Liver (tissue), 9 donors: ENCODE measurements around the gene KDM3B. TPM values are rescaled to one million over a fixed set of nuclear protein-coding genes. Genes with fewer than 3 reads are reported as not detected.

Experiments
- DNase-seq: peaks from one replicate; pipeline ENCODE4 v3.0.0-alpha.2; 2017; ENCODE audit warnings: low spot score
- H3K27ac ChIP-seq, 2 donors: one replicate each; pipeline ENCODE4 v1.7.0; 2013; ENCODE audit warnings: inconsistent platforms in 2 of 2, low read length in 2 of 2, control low read depth in 1 of 2, low read depth in 1 of 2, mild to moderate bottlenecking in 1 of 2
- H3K27me3 ChIP-seq, 4 donors: one replicate each; pipeline versions ENCODE4 v1.6.1 to v1.7.0; 2013; ENCODE audit warnings: low read length in 3 of 4, inconsistent platforms in 1 of 4, mild to moderate bottlenecking in 1 of 4, moderate library complexity in 1 of 4; ENCODE audit not compliant: control insufficient read depth in 4 of 4, insufficient read depth in 4 of 4
- H3K36me3 ChIP-seq, 4 donors: one replicate each; pipeline versions ENCODE4 v1.6.1 to v1.7.0; 2013; ENCODE audit warnings: low read length in 3 of 4, mild to moderate bottlenecking in 3 of 4, low read depth in 1 of 4, moderate library complexity in 1 of 4; ENCODE audit not compliant: control insufficient read depth in 4 of 4, insufficient read depth in 3 of 4
- H3K4me1 ChIP-seq, 4 donors: one replicate each; pipeline versions ENCODE4 v1.6.1 to v1.7.0; 2013; ENCODE audit warnings: low read length in 3 of 4, mild to moderate bottlenecking in 3 of 4, moderate library complexity in 1 of 4; ENCODE audit not compliant: control insufficient read depth in 4 of 4, insufficient read depth in 4 of 4
- H3K4me3 ChIP-seq, 3 donors: one replicate each; pipeline versions ENCODE4 v1.6.1 to v1.7.0; 2013; ENCODE audit warnings: low read length in 3 of 3, control low read depth in 1 of 3, low read depth in 1 of 3, mild to moderate bottlenecking in 1 of 3
- H3K9ac ChIP-seq, 2 donors: one replicate each; pipeline ENCODE4 v1.7.0; 2013; ENCODE audit warnings: low read length in 2 of 2, mild to moderate bottlenecking in 2 of 2, moderate library complexity in 2 of 2, control low read depth in 1 of 2, low read depth in 1 of 2
- H3K9me3 ChIP-seq, 4 donors: one replicate each; pipeline versions ENCODE4 v1.6.1 to v1.7.0; 2013; ENCODE audit warnings: low read length in 3 of 4; ENCODE audit not compliant: control insufficient read depth in 4 of 4
- ATF3 ChIP-seq: IDR thresholded peaks from 2 replicates; pipeline ENCODE4 v1.6.1; 2016; ENCODE audit warnings: antibody characterized with exemption
- EGR1 ChIP-seq, 2 donors: IDR thresholded peaks; 2 replicates each; pipeline ENCODE4 v1.6.1; 2016 to 2018; ENCODE audit warnings: antibody characterized with exemption in 2 of 2, low read depth in 2 of 2
- FOXA1 ChIP-seq: IDR thresholded peaks from 2 replicates; pipeline ENCODE4 v1.6.1; 2016; ENCODE audit warnings: antibody characterized with exemption
- FOXA2 ChIP-seq: IDR thresholded peaks from 2 replicates; pipeline ENCODE4 v1.6.1; 2016; ENCODE audit warnings: antibody characterized with exemption
- GABPA ChIP-seq, 2 donors: IDR thresholded peaks in 1 of 2; conservative IDR thresholded peaks in 1 of 2; 2 replicates each; pipeline ENCODE4 v1.6.1; 2016; ENCODE audit warnings: antibody characterized with exemption in 2 of 2, mild to moderate bottlenecking in 1 of 2, moderate library complexity in 1 of 2
- HNF4A ChIP-seq, 2 donors: conservative IDR thresholded peaks; 2 replicates each; pipeline ENCODE4 v1.6.1; 2016; ENCODE audit warnings: antibody characterized with exemption in 2 of 2, mild to moderate bottlenecking in 2 of 2
- HNF4G ChIP-seq: IDR thresholded peaks from 2 replicates; pipeline ENCODE4 v1.6.1; 2016; ENCODE audit warnings: antibody characterized with exemption
- JUND ChIP-seq, 2 donors: IDR thresholded peaks; 2 replicates each; pipeline ENCODE4 v1.6.1; 2016; ENCODE audit warnings: antibody characterized with exemption in 2 of 2
- NR2F2 ChIP-seq: IDR thresholded peaks from 2 replicates; pipeline ENCODE4 v1.6.1; 2016; ENCODE audit warnings: antibody characterized with exemption
- RAD21 ChIP-seq, 2 donors: IDR thresholded peaks; 2 replicates each; pipeline ENCODE4 v1.6.1; 2016; ENCODE audit warnings: antibody characterized with exemption in 2 of 2, mild to moderate bottlenecking in 2 of 2
- REST ChIP-seq: IDR thresholded peaks from 2 replicates; pipeline ENCODE4 v1.6.1; 2016; ENCODE audit warnings: antibody characterized with exemption, mild to moderate bottlenecking
- RXRA ChIP-seq, 2 donors: IDR thresholded peaks; 2 replicates each; pipeline ENCODE4 v1.6.1; 2017 to 2018; ENCODE audit warnings: antibody characterized with exemption in 2 of 2, mild to moderate bottlenecking in 1 of 2
- SP1 ChIP-seq: IDR thresholded peaks from 2 replicates; pipeline ENCODE4 v1.6.1; 2018; ENCODE audit warnings: antibody characterized with exemption, mild to moderate bottlenecking
- TAF1 ChIP-seq: conservative IDR thresholded peaks from 2 replicates; pipeline ENCODE4 v1.6.1; 2016; ENCODE audit warnings: antibody characterized with exemption, mild to moderate bottlenecking
- YY1 ChIP-seq: IDR thresholded peaks from 2 replicates; pipeline ENCODE4 v1.6.1; 2016; ENCODE audit warnings: antibody characterized with exemption, mild to moderate bottlenecking
- WGBS: extraction: QIAGEN DNeasy Blood & Tissue Kit; methylation state at CpG from one replicate; pipeline ENCODE4 v1.1.7; 2013; 5-methylcytosine and 5-hydroxymethylcytosine counted together
- polyA plus RNA-seq, 2 donors: library from polyadenylated mRNA; stranded (reverse) in 1 of 2; unstranded in 1 of 2; fragments of 200-250 nt in 1 of 2; fragments of >200 nt in 1 of 2; fragmentation: Nextera tagmentation in 1 of 2; extraction: Ambion mirVana in 1 of 2; gene quantifications; one replicate each; pipeline versions ENCODE4 v1.2.1 to v1.2.3, GENCODE V29; 2013 to 2015
- total RNA-seq, 2 donors: library from RNA; depleted of rRNA; stranded (reverse); fragments of >200 nt; gene quantifications; one replicate each; pipeline ENCODE4 v1.2.3, GENCODE V29; 2014
- TF ChIP-seq, protein P1 (sequence below): IDR thresholded peaks from 2 replicates; pipeline ENCODE4 v1.6.1; 2016; ENCODE audit warnings: antibody characterized with exemption
- TF ChIP-seq, protein P2 (sequence below): IDR thresholded peaks from 2 replicates; pipeline ENCODE4 v1.6.1; 2016; ENCODE audit warnings: antibody characterized with exemption
- donor health status: healthy.
- donor health status: healthy.
- donor health status: healthy.
- donor health status: healthy.
- donor health status: healthy.

KDM3B gene
- total and polyA plus RNA-seq, 4 donors = 6.8 to 39.6 (median 18.8) TPM

DNA sequence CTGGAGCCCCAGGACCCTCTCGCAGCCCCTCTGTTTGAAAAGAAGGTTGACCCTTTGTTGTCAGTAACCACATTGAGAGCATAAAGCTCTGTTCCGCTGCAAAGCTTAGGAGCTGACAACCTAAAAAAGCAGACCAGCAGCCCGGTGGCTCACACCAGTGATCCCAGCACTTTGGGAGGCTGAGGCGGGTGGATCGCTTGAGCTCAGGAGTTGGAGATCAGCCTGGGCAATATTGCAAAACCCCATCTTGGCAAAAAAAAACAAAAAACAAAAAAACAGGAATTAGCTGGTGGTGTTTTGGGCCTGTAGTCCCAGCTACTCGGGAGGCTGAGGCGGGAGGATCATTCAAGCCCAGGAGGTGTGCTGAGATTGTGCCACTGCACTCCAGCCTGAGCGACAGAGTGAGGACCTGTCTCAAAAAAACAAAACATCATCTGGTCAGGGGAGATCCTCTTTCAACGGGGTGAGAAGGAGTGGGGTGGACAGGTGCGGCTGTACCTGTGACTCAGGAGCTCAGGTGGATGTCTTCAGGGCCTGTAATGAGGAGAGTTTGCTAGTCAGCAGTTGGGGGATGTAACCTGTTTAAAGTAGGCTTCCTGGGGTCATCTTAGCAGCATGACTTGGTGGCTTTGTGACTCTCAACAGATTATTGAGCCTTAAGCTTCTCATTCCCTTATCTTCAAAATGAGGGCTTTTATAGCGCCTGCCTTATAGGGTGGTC is 85.7 kb downstream of the KDM3B start:
- H3K27me3 ChIP-seq = no peaks in the 10 kb centered on the region
- H3K36me3 ChIP-seq = peaks cover 7 to 29% (median 24%) of the 10 kb centered on the region in 4 donors
- H3K4me3 ChIP-seq = peak overlapping the region in 1 of 3 donors; percentile 58
- TF ChIP-seq YY1 = no peak
- no peak for TF ChIP-seq NR2F2
- no peak for TF ChIP-seq ATF3
- TF ChIP-seq FOXA1 = no peak
- TF ChIP-seq, protein P1, sequence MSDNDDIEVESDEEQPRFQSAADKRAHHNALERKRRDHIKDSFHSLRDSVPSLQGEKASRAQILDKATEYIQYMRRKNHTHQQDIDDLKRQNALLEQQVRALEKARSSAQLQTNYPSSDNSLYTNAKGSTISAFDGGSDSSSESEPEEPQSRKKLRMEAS = no peak
- TF ChIP-seq HNF4G = no peak
- no peak for TF ChIP-seq SP1
- no peak for TF ChIP-seq REST
- no peak for TF ChIP-seq RXRA (IDR thresholded peaks at IDR 0.05)
- TF ChIP-seq GABPA (IDR thresholded peaks at IDR 0.05 in 1 of 2, conservative IDR thresholded peaks at IDR 0.05 in 1 of 2) = no peak
- no peak for TF ChIP-seq RAD21 (IDR thresholded peaks at IDR 0.05)
- TF ChIP-seq, protein P2, sequence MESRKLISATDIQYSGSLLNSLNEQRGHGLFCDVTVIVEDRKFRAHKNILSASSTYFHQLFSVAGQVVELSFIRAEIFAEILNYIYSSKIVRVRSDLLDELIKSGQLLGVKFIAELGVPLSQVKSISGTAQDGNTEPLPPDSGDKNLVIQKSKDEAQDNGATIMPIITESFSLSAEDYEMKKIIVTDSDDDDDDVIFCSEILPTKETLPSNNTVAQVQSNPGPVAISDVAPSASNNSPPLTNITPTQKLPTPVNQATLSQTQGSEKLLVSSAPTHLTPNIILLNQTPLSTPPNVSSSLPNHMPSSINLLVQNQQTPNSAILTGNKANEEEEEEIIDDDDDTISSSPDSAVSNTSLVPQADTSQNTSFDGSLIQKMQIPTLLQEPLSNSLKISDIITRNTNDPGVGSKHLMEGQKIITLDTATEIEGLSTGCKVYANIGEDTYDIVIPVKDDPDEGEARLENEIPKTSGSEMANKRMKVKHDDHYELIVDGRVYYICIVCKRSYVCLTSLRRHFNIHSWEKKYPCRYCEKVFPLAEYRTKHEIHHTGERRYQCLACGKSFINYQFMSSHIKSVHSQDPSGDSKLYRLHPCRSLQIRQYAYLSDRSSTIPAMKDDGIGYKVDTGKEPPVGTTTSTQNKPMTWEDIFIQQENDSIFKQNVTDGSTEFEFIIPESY = no peak
- no peak for TF ChIP-seq JUND (IDR thresholded peaks at IDR 0.05)
- no peak for TF ChIP-seq EGR1 (IDR thresholded peaks at IDR 0.05; ENCODE audit: low read depth in 2 of 2)
- no peak for TF ChIP-seq TAF1
- TF ChIP-seq FOXA2 = no peak
- no peak for TF ChIP-seq HNF4A (conservative IDR thresholded peaks at IDR 0.05)
- no peak overlapping the region for H3K27ac ChIP-seq
- H3K9ac ChIP-seq = no peak overlapping the region
- DNase-seq = no peak
- no peaks in the 10 kb centered on the region for H3K9me3 ChIP-seq
- 81% methylated on average over 11 of the region's 11 CpGs for WGBS
- peaks cover 3 to 6% (median 4%) of the 10 kb centered on the region in 4 donors for H3K4me1 ChIP-seq
